Lower leg skin (tissue), 3 donors: ENCODE measurements around the gene GPC1.

Experiments used
- CTCF ChIP-seq, 3 donors: fragments of 450-650 bp; IDR thresholded peaks; one replicate each; pipeline ENCODE4 v1.5.1; 2016; ENCODE audit warnings: antibody characterized with exemption in 3 of 3, mild to moderate bottlenecking in 3 of 3, moderate library complexity in 2 of 3
- POLR2A ChIP-seq, 2 donors: fragments of 450-650 bp; IDR thresholded peaks; one replicate each; pipeline ENCODE4 v1.6.1; 2016 to 2017; ENCODE audit warnings: antibody characterized with exemption in 2 of 2, mild to moderate bottlenecking in 1 of 2, moderate library complexity in 1 of 2

GRCh38 chr2:240517342-240517741 is 81.9 kb downstream of the GPC1 start:
- TF ChIP-seq CTCF (IDR thresholded peaks at IDR 0.05) (no peak), POLR2A (IDR thresholded peaks at IDR 0.05) (no peak)
